ENCODE data around the gene MBTD1. TPM values are rescaled to one million over a fixed set of nuclear protein-coding genes. Genes with fewer than 3 reads are reported as not detected.

Gene MBTD1
- total and polyA plus RNA-seq, 7 donors, result 4.8 to 16.1 (median 12.5) TPM

GRCh38 chr17:51135956-51136355 lies 123.9 kb downstream of the MBTD1 start:
- 94 to 95% methylated on average over 3 of the region's 3 CpGs for WGBS, 2 donors

GRCh38 chr17:51133365-51133764 lies 126.5 kb downstream of the MBTD1 start:
- DNase-seq, result no peak
- H3K36me3 ChIP-seq, result no peaks in the 10 kb centered on the region
- intact Hi-C loops (cut with DNase I), result no loop called here
- no peak overlapping the region for H3K4me3 ChIP-seq
- TF ChIP-seq POLR2AphosphoS5 (IDR thresholded peaks at IDR 0.05) (no peak), POLR2A (IDR thresholded peaks at IDR 0.05) (no peak), CTCF (IDR thresholded peaks at IDR 0.05) (no peak), EP300 (IDR thresholded peaks at IDR 0.05) (no peak)
- 86 to 92% methylated on average over 2 of the region's 2 CpGs for WGBS, 2 donors
- no peaks in the 10 kb centered on the region for H3K27me3 ChIP-seq
- no peaks in the 10 kb centered on the region for H3K9me3 ChIP-seq
- H3K27ac ChIP-seq, result peak overlapping the region in 2 of 4 donors; percentile 9 to 25
- H3K4me1 ChIP-seq, result no peaks in the 10 kb centered on the region

More at GRCh38 chr17:51135956-51136355, 123.9 kb downstream of the MBTD1 start:
- Histone ChIP-seq H3K27me3 (no peaks in the 10 kb centered on the region), H3K4me1 (no peaks in the 10 kb centered on the region), H3K27ac (no peak overlapping the region), H3K4me3 (no peak overlapping the region), H3K9me3 (no peaks in the 10 kb centered on the region), H3K36me3 (no peaks in the 10 kb centered on the region)
- intact Hi-C loops (cut with DNase I), result no loop called here
- TF ChIP-seq CTCF (IDR thresholded peaks at IDR 0.05), result no peak
- TF ChIP-seq EP300 (IDR thresholded peaks at IDR 0.05), result no peak
- no peak for TF ChIP-seq POLR2AphosphoS5 (IDR thresholded peaks at IDR 0.05)
- no peak for TF ChIP-seq POLR2A (IDR thresholded peaks at IDR 0.05)
- DNase-seq, result no peak

GRCh38 chr17:51132964-51133319 lies 126.9 kb downstream of the MBTD1 start:
- Histone ChIP-seq H3K36me3 (no peaks in the 10 kb centered on the region), H3K4me3 (no peak overlapping the region), H3K4me1 (peaks cover 0 to 1% (median 0%) of the 10 kb centered on the region in 4 donors), H3K27ac (peak overlapping the region in 2 of 4 donors; percentile 9 to 25), H3K27me3 (no peaks in the 10 kb centered on the region), H3K9me3 (no peaks in the 10 kb centered on the region)
- no peak for DNase-seq
- intact Hi-C loops (cut with DNase I), result no loop called here
- TF ChIP-seq CTCF (IDR thresholded peaks at IDR 0.05) (no peak), EP300 (IDR thresholded peaks at IDR 0.05) (no peak)

- Histone ChIP-seq H3K4me1 (peaks cover 0 to 5% (median 0%) of the 10 kb centered on the region in 4 donors), H3K27ac (peak overlapping the region in 1 of 4 donors; percentile 19), H3K9me3 (no peaks in the 10 kb centered on the region), H3K36me3 (no peaks in the 10 kb centered on the region), H3K4me3 (no peak overlapping the region), H3K27me3 (no peaks in the 10 kb centered on the region)
- TF ChIP-seq POLR2AphosphoS5 (IDR thresholded peaks at IDR 0.05) (no peak), CTCF (IDR thresholded peaks at IDR 0.05) (no peak), POLR2A (IDR thresholded peaks at IDR 0.05) (no peak), EP300 (IDR thresholded peaks at IDR 0.05) (no peak)
- no peak for DNase-seq
- intact Hi-C loops (cut with DNase I), result no loop called here
- WGBS, 2 donors, result 59 to 71% methylated on average over 3 of the region's 3 CpGs
These were observed 131.8 kb downstream of the MBTD1 start for GRCh38 chr17:51128076-51128475.

Other genes starting within 250 kb of the MBTD1 start
- gene SPAG9, start 139.2 kb downstream of the MBTD1 start, total RNA-seq, result 10 to 100 TPM; 74.3 to 79.9 (median 77.0) TPM
- 10 to 100 TPM; 21.6 to 39.8 (median 29.8) TPM for gene SPAG9, start 139.2 kb downstream of the MBTD1 start, polyA plus RNA-seq
- gene NME1, start 106.5 kb downstream of the MBTD1 start, total RNA-seq, result 10 to 100 TPM; 12.5 to 37.7 (median 17.4) TPM
- gene NME1, start 106.5 kb downstream of the MBTD1 start, polyA plus RNA-seq, result 100 to 1,000 TPM in 1 of 3 donors, 10 to 100 TPM in 2; 37.8 to 153 (median 59.2) TPM
- gene NME2, start 93.6 kb downstream of the MBTD1 start, total RNA-seq, result 100 to 1,000 TPM; 443 to 532 (median 524) TPM
- gene NME2, start 93.6 kb downstream of the MBTD1 start, polyA plus RNA-seq, result 100 to 1,000 TPM; 796 to 957 (median 812) TPM
- 10 to 100 TPM; 17.4 to 21.4 (median 19.2) TPM for gene UTP18, start 497 bp upstream of the MBTD1 start, total RNA-seq
- gene UTP18, start 497 bp upstream of the MBTD1 start, polyA plus RNA-seq, result 10 to 100 TPM; 20.4 to 27.9 (median 22.9) TPM